Stimulated activated CD4-positive, alpha-beta T cell treated with anti-CD3 and anti-CD28 coated beads, Interleukin-1b, Interleukin-23, amount 100 ng/mL, for 48 hours (primary cell): Measurements from ENCODE around the gene NUTM2A.
"Not testable (repeated sequence)": the region's sequence is repeated elsewhere in the genome, so short reads cannot be mapped to it uniquely, and the experiment has no call there.

Experiments used
- DNase-seq: peaks from one replicate; pipeline ENCODE4 v3.0.0-alpha.2; 2020

The NUTM2A gene

GRCh38 chr10:87225148-87225547 lies at the start of gene NUTM2A:
Gene NUTM2A, plus strand, starts transcription at chr10:87225448. Its CDS starts 383 bp downstream, at chr10:87225831.
- not testable (repeated sequence) for DNase-seq

GRCh38 chr10:87177587-87177986 lies 47.7 kb upstream of the NUTM2A start:
- DNase-seq = not testable (repeated sequence)

GRCh38 chr10:87184421-87184820 lies 40.8 kb upstream of the NUTM2A start:
- not testable (repeated sequence) for DNase-seq

- DNase-seq = not testable (repeated sequence)
Measured at GRCh38 chr10:87186016-87186415, 39.2 kb upstream of the NUTM2A start.

GRCh38 chr10:87187573-87187972 lies 37.7 kb upstream of the NUTM2A start:
- not testable (repeated sequence) for DNase-seq

- DNase-seq = not testable (repeated sequence)
Measured at GRCh38 chr10:87191841-87192240, 33.4 kb upstream of the NUTM2A start.

- not testable (repeated sequence) for DNase-seq
Measured at GRCh38 chr10:87200924-87201323, 24.3 kb upstream of the NUTM2A start.

- DNase-seq = not testable (repeated sequence)
Measured at GRCh38 chr10:87204801-87205200, 20.4 kb upstream of the NUTM2A start.

GRCh38 chr10:87206922-87207321 lies 18.3 kb upstream of the NUTM2A start:
- DNase-seq = not testable (repeated sequence)

- DNase-seq = not testable (repeated sequence)
Measured at GRCh38 chr10:87210309-87210708, 14.9 kb upstream of the NUTM2A start.

- DNase-seq = not testable (repeated sequence)
Measured at GRCh38 chr10:87211848-87212247, 13.4 kb upstream of the NUTM2A start.

GRCh38 chr10:87213150-87213765 lies 12.0 kb upstream of the NUTM2A start:
- not testable (repeated sequence) for DNase-seq

- not testable (repeated sequence) for DNase-seq
Measured at GRCh38 chr10:87213806-87214205, 11.4 kb upstream of the NUTM2A start.

GRCh38 chr10:87216120-87216519 lies 9.1 kb upstream of the NUTM2A start:
- not testable (repeated sequence) for DNase-seq

- not testable (repeated sequence) for DNase-seq
Measured at GRCh38 chr10:87219370-87219769, 5.9 kb upstream of the NUTM2A start.

GRCh38 chr10:87222789-87223188 lies 2.5 kb upstream of the NUTM2A start:
- DNase-seq = not testable (repeated sequence)

GRCh38 chr10:87228247-87228646 lies 3.0 kb downstream of the NUTM2A start:
- DNase-seq = not testable (repeated sequence)

- not testable (repeated sequence) for DNase-seq
Measured at GRCh38 chr10:87229211-87229610, 4.0 kb downstream of the NUTM2A start.

- DNase-seq = not testable (repeated sequence)
Measured at GRCh38 chr10:87234854-87235253, 9.6 kb downstream of the NUTM2A start.

- not testable (repeated sequence) for DNase-seq
Measured at GRCh38 chr10:87237244-87237643, 12.0 kb downstream of the NUTM2A start.

- DNase-seq = not testable (repeated sequence)
Measured at GRCh38 chr10:87239346-87239808, 14.1 kb downstream of the NUTM2A start.

GRCh38 chr10:87242192-87242591 lies 16.9 kb downstream of the NUTM2A start:
- DNase-seq = not testable (repeated sequence)

- not testable (repeated sequence) for DNase-seq
Measured at GRCh38 chr10:87247335-87247734, 22.1 kb downstream of the NUTM2A start.

GRCh38 chr10:87248818-87249353 lies 23.6 kb downstream of the NUTM2A start:
- not testable (repeated sequence) for DNase-seq
